Ammon's horn (tissue), 1 donor: ENCODE measurements around the gene RPS6KA4.

Source experiments
- DNase-seq: peaks from one replicate; pipeline ENCODE4 v3.0.0-alpha.2; 2016; ENCODE audit warnings: low spot score

The RPS6KA4 gene

DNA sequence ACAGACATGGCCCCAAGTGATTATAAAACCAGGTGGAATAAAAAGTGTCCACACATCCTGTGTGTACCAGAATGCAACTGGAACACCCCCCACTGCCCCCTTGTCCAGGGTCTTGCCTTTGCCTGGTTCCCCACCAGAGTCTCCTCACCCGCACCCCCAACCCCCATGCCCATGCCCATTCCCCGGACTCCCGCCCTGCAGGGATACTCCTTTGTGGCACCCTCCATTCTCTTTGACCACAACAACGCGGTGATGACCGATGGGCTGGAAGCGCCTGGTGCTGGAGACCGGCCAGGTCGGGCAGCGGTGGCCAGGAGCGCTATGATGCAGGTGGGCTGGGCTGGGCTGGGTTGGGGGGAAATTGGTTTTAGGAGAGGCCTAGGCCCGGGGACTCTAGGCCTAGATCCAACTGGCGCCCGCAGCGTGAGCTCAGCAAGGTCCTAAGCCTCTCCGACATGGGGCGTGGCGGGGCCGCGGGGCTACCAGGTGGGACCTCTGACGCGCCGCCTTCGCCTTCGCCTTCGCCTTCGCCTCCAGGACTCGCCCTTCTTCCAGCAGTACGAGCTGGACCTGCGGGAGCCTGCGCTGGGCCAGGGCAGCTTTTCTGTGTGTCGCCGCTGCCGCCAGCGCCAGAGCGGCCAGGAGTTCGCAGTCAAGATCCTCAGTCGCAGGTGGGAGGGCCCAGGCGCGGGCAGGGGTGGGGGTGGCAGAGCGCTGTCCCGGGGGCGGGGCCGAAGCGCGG, 9.1 kb downstream of the RPS6KA4 start:
- DNase-seq = no peak

- DNase-seq = no peak
Measured at GRCh38 chr11:64368673-64369074, 9.7 kb downstream of the RPS6KA4 start.

DNA sequence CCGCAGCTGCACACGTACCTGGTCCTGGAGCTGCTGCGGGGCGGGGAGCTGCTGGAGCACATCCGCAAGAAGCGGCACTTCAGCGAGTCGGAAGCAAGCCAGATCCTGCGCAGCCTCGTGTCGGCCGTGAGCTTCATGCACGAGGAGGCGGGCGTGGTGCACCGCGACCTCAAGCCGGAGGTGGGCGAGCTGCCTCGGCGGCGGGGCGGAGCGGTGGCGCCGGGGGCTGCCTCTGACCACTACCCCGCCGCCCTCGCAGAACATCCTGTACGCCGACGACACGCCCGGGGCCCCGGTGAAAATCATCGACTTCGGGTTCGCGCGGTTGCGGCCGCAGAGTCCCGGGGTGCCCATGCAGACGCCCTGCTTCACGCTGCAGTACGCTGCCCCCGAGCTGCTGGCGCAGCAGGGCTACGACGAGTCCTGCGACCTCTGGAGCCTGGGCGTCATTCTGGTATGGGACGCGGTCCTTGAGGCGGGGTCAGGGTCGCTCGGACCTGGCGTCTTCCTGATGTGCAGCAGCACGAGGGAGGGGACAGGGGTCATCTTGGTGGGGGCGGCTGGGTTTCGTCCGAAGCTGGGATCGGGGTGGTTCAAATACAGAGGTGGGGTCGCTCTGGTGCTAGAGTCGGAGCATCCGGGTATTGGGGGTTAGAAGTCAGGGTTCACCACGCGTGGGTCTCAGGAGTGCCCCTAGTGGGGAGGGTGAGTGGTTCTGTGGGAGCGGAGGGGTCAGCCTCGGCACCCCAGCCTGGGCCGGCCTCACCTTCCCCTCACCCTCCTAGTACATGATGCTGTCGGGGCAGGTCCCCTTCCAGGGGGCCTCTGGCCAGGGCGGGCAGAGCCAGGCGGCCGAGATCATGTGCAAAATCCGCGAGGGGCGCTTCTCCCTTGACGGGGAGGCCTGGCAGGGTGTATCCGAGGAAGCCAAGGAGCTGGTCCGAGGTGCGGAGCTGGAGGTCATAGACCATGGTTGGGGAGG, 10.8 kb downstream of the RPS6KA4 start:
- no peak for DNase-seq

DNA sequence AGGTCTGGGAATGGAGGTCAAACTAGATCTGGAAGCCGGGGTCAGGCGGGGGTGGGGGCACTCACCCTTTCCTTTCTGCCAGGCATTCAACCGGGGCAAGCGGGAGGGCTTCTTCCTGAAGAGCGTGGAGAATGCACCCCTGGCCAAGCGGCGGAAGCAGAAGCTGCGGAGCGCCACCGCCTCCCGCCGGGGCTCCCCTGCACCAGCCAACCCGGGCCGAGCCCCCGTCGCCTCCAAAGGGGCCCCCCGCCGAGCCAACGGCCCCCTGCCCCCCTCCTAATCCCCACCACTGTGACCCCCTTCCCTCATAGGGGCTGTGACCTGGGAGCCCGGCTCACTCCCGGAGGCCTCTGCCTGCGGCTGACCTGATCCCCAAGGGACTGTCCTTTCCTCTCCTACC, 12.2 kb downstream of the RPS6KA4 start:
- DNase-seq = no peak

GRCh38 chr11:64372021-64372420, 13.1 kb downstream of the RPS6KA4 start:
- no peak for DNase-seq

GRCh38 chr11:64372802-64373597, 14.0 kb downstream of the RPS6KA4 start:
- DNase-seq = peak; percentile 88

GRCh38 chr11:64373598-64373974, 14.6 kb downstream of the RPS6KA4 start:
- no peak for DNase-seq

GRCh38 chr11:64376071-64376470, 17.1 kb downstream of the RPS6KA4 start:
- no peak for DNase-seq

- DNase-seq = no peak
Measured at GRCh38 chr11:64378335-64378880, 19.4 kb downstream of the RPS6KA4 start.

GRCh38 chr11:64379160-64379559, 20.2 kb downstream of the RPS6KA4 start:
- DNase-seq = no peak

DNA sequence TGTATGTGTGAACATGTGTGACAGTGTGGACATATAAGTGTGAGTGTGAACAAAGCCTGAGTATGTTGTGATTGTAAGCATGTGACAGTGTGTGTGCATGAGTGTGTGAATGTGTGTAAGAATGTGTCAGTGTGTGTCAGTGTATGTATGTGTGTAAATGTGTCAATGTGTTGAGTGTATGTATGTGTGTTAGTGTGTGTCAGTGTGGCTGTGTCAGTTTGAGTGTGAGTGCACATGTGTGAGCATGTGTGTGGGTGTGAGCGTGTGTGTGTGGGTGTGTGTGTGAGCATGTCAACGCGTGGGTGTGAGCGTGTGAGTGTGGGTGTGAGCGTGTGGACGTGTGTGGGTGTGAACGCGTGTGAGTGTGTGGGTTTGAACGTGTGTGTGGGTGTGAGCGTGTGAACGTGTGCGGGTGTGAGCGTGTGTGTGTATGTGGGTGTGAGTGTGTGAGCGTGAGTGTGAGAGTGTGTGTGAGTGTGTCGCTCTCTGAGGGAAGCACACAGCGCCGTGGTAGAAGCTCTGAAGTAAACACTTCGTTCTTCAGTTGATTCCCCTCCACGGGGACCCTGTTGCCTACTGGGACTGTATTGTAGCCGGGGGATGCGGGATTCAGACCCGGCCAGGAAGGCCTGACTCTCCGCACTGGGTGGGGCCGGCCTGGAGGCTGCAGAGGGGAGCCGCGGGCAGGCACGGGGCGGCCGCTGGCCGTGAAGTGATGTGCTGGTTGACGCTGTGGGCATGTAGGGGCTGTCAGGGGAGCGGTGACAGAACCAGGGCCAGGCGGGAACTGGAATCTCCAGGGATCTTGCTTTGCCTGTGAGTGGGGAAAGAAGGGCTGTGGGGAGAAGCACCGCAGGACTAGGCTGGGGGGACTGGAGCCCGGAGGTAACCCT, 21.1 kb downstream of the RPS6KA4 start:
- DNase-seq = no peak

- no peak for DNase-seq
Measured at GRCh38 chr11:64381350-64381749, 22.4 kb downstream of the RPS6KA4 start.

DNA sequence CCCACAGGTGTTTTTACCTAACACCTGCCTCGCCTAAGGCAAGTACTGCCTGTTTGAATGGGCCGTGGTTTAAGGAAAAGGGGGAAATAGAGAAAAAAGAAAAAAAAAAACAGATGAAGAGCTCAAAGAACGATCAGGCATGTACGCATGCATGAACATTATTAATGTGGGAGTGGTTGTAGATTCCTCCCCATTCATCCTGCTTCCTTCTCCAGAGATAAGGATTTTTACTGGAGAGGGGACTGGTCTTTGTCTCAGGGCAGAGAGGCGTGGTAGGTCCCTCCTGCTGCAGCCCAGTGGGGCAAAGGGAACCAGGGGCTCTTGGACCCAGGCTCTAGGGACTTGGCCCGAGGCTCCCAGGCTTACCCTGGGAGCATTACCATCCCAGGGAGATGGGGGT, 23.1 kb downstream of the RPS6KA4 start:
- no peak for DNase-seq

GRCh38 chr11:64382586-64382985, 23.6 kb downstream of the RPS6KA4 start:
- DNase-seq = no peak

DNA sequence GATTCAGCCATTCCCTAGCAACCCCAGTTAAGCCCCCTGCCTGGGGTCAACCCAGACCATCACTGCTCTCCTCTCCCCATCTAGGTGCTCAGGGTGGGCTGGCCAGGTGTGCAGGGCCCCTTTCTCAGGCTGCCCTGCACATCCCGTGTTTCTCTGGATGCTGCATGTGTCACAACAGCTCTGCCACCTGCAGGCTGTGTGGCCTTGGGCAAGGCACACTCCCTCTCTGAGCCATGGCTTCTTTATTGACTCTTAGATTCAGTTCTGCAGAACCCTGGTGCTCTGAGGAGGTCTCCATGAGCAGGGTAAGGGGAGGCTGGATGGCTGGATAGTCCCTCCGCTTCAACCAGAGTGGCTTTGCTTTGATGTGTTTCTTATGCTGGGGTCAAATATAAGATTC, 24.6 kb downstream of the RPS6KA4 start:
- no peak for DNase-seq

GRCh38 chr11:64384028-64384737, 25.2 kb downstream of the RPS6KA4 start:
- DNase-seq = no peak

DNA sequence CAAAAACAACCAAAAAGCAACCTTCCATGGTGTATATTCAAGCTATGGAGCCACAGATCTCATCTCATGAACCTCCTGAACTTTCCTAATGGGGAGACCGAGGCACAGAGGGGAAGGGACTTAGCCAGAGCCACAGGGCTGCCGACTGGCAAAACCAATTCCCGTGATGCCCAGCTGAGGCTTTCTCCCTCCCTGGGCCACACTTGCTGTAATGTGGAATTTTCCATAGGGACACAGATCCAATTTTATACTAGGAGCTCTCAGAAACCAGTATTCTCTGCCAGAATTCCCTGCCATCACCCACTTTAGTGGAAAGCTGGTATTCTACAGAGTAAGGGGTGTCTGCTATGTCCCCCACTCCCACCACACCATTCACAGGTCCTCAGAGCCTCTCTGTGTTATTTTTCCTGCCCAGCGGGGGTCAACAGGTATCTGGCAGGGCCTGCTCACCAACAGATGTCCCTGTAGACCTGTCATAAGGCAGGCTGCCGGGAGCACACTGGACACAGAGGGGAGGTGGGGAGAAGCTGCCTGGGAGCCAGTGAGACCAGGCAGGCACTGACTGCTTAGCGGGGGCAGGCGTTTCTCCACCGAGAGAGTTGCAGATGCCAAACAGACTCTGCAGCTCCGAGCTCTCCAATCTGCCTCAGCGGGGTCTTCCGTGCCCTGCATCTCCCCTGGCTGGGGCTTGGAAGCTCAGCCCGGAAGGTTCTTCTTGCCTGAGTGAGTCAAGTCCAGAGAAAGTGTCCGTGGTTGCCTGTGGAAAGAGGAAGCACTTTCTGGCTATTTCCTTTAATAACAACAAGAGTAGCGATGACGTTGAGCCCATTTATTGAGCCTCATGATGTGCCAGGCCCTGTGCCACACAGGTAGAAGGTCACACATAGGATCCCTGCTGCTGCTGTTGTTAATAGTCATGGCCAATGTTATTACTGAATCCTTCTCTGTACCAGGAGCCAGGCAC, 26.3 kb downstream of the RPS6KA4 start:
- peak; percentile 55 for DNase-seq

GRCh38 chr11:64385945-64386704, 27.2 kb downstream of the RPS6KA4 start:
- no peak for DNase-seq
